ENCODE results near the gene SMPDL3A. TPM values are rescaled to one million over a fixed set of nuclear protein-coding genes. Genes with fewer than 3 reads are reported as not detected.

The SMPDL3A gene
- total and polyA plus RNA-seq, 9 of the 15 experiments (the other 6 are each of a cell fraction or from before 2014, with no cell fraction given): 0.14 to 0.91 (median 0.54) TPM

GRCh38 chr6:122740936-122741335 is 48.1 kb upstream of the SMPDL3A start:
- H3K9me1 ChIP-seq (ENCODE audit: control insufficient read depth, insufficient read depth, low read length): no peaks in the 10 kb centered on the region
- no peaks in the 10 kb centered on the region for H3K4me1 ChIP-seq (replicated peaks in 1 of 2; ENCODE audit: control insufficient read depth in 2 of 2, insufficient read depth in 2 of 2, low read length in 2 of 2)
- ATAC-seq: no peak
- intact Hi-C loops (cut with micrococcal nuclease): no loop called here
- H3K27ac ChIP-seq (ENCODE audit: extremely low read depth, low read depth, low read length): no peak overlapping the region
- 0 out of 2 replicates have a peak overlapping the region, but pooled peaks have one; percentile 23 for H2AFZ ChIP-seq (ENCODE audit: low read depth, low read length)
- no peak for TF ChIP-seq EP400 (IDR thresholded peaks at IDR 0.05)
- no peak for TF ChIP-seq MTF1 (CRISPR knock-in tag; IDR thresholded peaks at IDR 0.05; ENCODE audit: borderline replicate concordance)
- TF ChIP-seq SMARCC2 (IDR thresholded peaks at IDR 0.05; ENCODE audit: low read depth): no peak
- TF ChIP-seq E2F1 (CRISPR knock-in tag; IDR thresholded peaks at IDR 0.05): no peak
- TF ChIP-seq, protein P1, sequence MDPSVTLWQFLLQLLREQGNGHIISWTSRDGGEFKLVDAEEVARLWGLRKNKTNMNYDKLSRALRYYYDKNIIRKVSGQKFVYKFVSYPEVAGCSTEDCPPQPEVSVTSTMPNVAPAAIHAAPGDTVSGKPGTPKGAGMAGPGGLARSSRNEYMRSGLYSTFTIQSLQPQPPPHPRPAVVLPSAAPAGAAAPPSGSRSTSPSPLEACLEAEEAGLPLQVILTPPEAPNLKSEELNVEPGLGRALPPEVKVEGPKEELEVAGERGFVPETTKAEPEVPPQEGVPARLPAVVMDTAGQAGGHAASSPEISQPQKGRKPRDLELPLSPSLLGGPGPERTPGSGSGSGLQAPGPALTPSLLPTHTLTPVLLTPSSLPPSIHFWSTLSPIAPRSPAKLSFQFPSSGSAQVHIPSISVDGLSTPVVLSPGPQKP (CRISPR knock-in tag; IDR thresholded peaks at IDR 0.05): no peak
- TF ChIP-seq, protein P2, sequence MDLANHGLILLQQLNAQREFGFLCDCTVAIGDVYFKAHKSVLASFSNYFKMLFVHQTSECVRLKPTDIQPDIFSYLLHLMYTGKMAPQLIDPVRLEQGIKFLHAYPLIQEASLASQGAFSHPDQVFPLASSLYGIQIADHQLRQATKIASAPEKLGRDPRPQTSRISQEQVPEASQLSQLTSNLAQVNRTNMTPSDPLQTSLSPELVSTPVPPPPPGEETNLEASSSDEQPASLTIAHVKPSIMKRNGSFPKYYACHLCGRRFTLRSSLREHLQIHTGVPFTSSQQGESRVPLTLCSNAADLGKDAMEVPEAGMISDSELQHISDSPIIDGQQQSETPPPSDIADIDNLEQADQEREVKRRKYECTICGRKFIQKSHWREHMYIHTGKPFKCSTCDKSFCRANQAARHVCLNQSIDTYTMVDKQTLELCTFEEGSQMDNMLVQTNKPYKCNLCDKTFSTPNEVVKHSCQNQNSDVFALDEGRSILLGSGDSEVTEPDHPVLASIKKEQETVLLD (IDR thresholded peaks at IDR 0.05): no peak
- TF ChIP-seq ZNF512 (tag; IDR thresholded peaks at IDR 0.05): no peak
- POLR2A ChIA-PET: no interaction called here
- no peak for DNase-seq (ENCODE audit: extremely low read depth in 1 of 4, low spot score in 3 of 4)
- no peaks in the 10 kb centered on the region for H3K79me2 ChIP-seq (ENCODE audit: control insufficient read depth, insufficient read depth, low read length)
- H3K9ac ChIP-seq (ENCODE audit: insufficient read depth in 1 of 2, low read depth in 2 of 2, low read length in 2 of 2): no peak overlapping the region
- no peaks in the 10 kb centered on the region for H3K27me3 ChIP-seq (ENCODE audit: control insufficient read depth in 2 of 2, insufficient read depth in 2 of 2, low read length in 2 of 2)
- no peaks in the 10 kb centered on the region for H4K20me1 ChIP-seq (replicated peaks; ENCODE audit: control insufficient read depth, insufficient read depth, low read length)
- in situ Hi-C loops (cut with MboI): loop anchor here (10.0 to 25.0 kb wide), 2 partner anchors 94 to 571 kb away; no protein-coding TSS in a partner anchor
- FAIRE-seq: no peak
- H3K4me2 ChIP-seq (ENCODE audit: insufficient read depth, low read length): no peak overlapping the region
- no peaks in the 10 kb centered on the region for H3K9me3 ChIP-seq (replicated peaks; ENCODE audit: control insufficient read depth, insufficient read depth, low read depth, low read length)
- no TSS peak for BruUV-seq (replicated peaks)
- WGBS (ENCODE audit: insufficient coverage, low coverage, missing lambda C conversion rate): 0% methylated on average over 2 of the region's 2 CpGs
- no peaks in the 10 kb centered on the region for H3K36me3 ChIP-seq (ENCODE audit: control insufficient read depth, insufficient read depth, low read length)
- no peak overlapping the region for H3K4me3 ChIP-seq
- CTCF ChIA-PET (ENCODE audit: low intra/inter-chr PET ratio): no interaction called here
